Spleen (tissue), 7 donors: ENCODE measurements around the gene GLYATL1.

Source experiments
- CTCF ChIP-seq, 11 experiments: fragments of 200-600 bp in 7 of 11; fragments of 450-650 bp in 4 of 11; sonication (generic) in 4 of 11; IDR thresholded peaks in 8 of 11; conservative IDR thresholded peaks in 3 of 11; 1 replicate in 7 of 11; 2 replicates in 4 of 11; pipeline versions ENCODE4 v1.4.0 to v1.8.0; 2016 to 2021; ENCODE audit warnings: antibody characterized with exemption in 11 of 11, inconsistent platforms in 4 of 11, mild to moderate bottlenecking in 1 of 11
- POLR2A ChIP-seq, 3 donors: fragments of 450-650 bp; IDR thresholded peaks; one replicate each; pipeline ENCODE4 v1.5.1; 2017; ENCODE audit warnings: antibody characterized with exemption in 3 of 3, mild to moderate bottlenecking in 1 of 3
- POLR2AphosphoS5 ChIP-seq, 3 donors: sonication (generic); formaldehyde crosslinking; IDR thresholded peaks; one replicate each; pipeline ENCODE4 v1.5.1; 2017; ENCODE audit warnings: antibody characterized with exemption in 3 of 3
- donor health status: DM: no; HTN: no; CAD: no; lungs with moderate emphysema.
- donor health status: DM: no; HTN: no; CAD: no.
- donor health status: DM: no; HTN: no; CAD: no.

GRCh38 chr11:58994171-58994570 is 54.9 kb downstream of the GLYATL1 start:
- TF ChIP-seq CTCF (IDR thresholded peaks at IDR 0.05 in 8 of 11, conservative IDR thresholded peaks at IDR 0.05 in 3 of 11) (no peak), POLR2AphosphoS5 (IDR thresholded peaks at IDR 0.05) (no peak), POLR2A (IDR thresholded peaks at IDR 0.05) (no peak)
